ENCODE results near the gene LGI4.
A peak's percentile ranks its signal among the peaks of the same experiment; 100 is the strongest.

The LGI4 gene

GRCh38 chr19:35123573-35123972, 11.3 kb downstream of the LGI4 start:
- no peak for DNase-seq

DNA sequence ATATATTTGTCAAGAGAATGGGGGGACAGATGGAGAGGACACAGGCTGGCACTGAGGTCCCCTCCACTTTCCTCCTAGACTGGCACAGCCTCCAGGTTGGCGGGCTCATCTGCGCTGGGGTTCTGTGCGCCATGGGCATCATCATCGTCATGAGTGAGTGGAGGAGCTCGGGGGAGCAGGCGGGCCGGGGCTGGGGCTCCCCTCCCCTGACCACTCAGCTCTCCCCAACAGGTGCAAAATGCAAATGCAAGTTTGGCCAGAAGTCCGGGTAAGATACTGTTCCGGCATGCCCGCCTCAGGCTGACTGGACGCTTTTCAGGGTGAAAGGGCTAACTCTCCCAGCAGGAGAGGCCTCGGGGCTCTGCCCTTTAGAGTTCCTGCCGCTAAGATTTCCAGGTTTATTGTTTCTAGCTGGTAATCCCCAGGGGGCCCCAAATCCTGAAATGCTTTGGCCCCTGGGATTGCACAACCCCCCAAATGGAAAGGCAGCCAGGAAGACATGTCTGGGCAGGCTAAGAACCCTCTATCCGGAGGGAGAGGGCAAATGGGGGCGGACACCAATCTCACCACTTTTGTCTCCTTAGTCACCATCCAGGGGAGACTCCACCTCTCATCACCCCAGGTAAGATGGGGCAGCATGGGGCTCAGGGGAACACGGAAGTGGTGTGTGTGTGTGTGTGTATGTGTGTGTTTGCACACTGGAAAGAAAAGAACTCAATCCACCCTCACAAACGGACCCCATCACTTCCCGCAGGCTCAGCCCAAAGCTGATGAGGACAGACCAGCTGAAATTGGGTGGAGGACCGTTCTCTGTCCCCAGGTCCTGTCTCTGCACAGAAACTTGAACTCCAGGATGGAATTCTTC, 11.9 kb downstream of the LGI4 start:
- DNase-seq: no peak

GRCh38 chr19:35120898-35121297, 14.0 kb downstream of the LGI4 start:
- DNase-seq: no peak

- peak; percentile 37 for DNase-seq
These were observed 14.4 kb downstream of the LGI4 start for GRCh38 chr19:35120492-35120891.

- DNase-seq: no peak
These were observed 15.2 kb downstream of the LGI4 start for GRCh38 chr19:35119578-35120155.

- no peak for DNase-seq
These were observed 15.8 kb downstream of the LGI4 start for GRCh38 chr19:35119091-35119490.

DNA sequence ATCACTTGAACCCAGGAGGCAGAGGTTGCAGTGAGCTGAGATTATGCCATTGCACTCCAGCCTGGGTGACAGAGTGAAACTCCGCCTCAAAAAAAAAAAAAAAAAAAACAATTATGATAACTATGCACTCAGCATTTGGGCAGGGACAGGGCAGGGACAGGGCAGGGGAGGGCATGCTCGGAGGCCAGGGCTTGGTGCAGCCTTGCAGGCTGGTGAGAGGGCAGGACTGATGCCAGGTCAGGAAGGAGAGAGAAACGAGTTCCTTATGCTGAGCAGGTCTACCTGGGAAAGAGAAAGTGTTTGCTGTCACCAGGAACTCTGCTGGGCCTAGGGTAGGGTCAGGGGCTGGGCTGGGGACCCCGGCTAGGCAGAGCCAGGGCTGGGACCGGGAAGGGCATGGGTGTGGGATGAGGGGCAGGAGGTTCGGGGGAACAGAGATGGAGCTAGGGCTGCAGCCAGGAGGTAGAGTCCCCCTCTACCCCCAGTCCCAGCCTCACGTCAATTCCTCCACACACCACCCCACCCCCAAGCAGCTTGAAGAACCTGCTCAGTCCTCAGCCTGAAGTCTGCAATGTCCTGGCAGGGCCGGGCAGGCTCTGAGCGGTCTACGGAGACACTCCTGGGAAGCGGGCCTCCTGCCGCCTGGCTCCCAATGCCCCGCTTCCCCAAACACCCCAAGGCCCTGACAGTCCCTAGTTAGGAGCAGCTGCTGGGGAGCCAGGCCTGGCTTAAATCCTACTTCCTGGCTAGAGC, 16.4 kb downstream of the LGI4 start:
- no peak for DNase-seq

DNA sequence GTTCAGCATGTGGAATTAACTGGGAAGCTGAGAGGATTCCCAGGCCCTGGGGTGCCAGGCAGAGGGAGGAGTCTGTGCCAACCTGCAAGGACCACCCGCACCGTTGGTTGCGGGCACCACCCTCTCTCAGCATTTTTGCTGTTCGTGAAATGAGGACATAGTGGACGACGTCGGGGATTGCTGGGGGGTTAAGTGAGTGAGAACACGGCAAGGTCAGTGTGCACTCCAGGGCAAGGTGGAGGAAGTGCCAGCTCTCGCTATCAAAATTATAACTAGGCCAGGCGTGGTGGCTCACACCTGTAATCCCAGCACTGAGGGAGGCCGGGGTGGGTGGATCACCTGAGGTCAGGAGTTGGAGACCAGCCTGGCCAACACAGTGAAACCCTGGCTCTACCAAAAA, 17.1 kb downstream of the LGI4 start:
- DNase-seq: no peak

GRCh38 chr19:35117116-35117515, 17.7 kb downstream of the LGI4 start:
- DNase-seq: no peak

- no peak for DNase-seq
These were observed 18.6 kb downstream of the LGI4 start for GRCh38 chr19:35116072-35116801.

- no peak for DNase-seq
These were observed 19.5 kb downstream of the LGI4 start, which contains the start of gene FXYD3 for GRCh38 chr19:35115177-35115951. FXYD3 (plus strand) TSS chr19:35115823; CDS start chr19:35119377, 3,554 bp downstream.

- peak; percentile 57 for DNase-seq
These were observed 20.3 kb downstream of the LGI4 start for GRCh38 chr19:35114353-35115176.

DNA sequence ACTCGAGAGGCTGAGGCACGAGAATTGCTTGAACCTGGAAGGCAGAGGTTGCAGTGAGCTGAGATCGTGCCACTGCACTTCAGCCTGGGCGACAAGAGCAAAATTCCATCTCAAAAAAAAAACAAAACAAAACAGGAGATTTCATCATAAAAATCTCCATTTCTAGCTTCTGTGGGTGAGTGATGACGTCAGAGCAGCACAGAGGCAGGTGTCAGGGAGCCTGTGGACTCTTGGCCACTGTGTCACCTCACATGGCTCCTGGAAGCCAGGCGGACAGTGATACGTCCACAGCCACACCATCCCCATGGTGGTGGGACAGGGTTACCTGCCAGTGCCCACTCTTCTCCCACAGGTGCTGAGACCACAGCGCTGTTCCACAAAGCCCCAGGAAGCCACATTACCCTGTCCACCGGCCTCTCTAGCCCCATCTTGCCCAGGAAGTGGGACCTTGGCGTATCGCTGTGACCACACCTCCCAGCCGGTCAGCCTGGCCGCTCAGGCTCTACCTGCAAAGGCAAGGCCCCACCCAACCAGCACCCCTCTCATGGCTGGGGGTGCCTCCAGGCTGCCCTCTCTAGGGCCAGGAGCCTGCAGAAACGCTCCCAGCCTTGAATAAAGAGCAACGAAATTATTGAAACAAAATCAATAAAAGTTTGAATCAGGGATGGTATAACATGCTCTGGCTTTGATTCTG, 21.7 kb downstream of the LGI4 start:
- no peak for DNase-seq

DNA sequence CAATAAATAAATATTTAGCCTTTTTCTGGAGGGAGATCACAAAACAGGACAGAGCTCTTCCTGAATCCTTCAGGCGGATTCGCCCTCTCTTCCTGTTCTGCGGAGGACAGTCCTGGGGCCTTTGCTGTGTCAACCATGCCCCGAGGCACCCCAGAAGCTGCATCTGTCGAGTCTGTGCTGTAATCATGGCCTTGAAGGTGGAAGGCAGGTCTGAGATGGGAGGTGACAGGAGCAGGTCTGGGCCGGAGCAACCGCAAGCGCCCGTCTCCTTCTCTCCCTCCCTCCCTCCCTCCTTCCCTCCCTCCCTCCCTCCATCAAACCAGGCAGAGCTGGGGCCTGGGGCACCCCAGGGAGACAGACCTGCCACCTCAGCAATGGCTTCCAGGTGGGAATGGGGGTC, 23.9 kb downstream of the LGI4 start:
- DNase-seq: no peak

DNA sequence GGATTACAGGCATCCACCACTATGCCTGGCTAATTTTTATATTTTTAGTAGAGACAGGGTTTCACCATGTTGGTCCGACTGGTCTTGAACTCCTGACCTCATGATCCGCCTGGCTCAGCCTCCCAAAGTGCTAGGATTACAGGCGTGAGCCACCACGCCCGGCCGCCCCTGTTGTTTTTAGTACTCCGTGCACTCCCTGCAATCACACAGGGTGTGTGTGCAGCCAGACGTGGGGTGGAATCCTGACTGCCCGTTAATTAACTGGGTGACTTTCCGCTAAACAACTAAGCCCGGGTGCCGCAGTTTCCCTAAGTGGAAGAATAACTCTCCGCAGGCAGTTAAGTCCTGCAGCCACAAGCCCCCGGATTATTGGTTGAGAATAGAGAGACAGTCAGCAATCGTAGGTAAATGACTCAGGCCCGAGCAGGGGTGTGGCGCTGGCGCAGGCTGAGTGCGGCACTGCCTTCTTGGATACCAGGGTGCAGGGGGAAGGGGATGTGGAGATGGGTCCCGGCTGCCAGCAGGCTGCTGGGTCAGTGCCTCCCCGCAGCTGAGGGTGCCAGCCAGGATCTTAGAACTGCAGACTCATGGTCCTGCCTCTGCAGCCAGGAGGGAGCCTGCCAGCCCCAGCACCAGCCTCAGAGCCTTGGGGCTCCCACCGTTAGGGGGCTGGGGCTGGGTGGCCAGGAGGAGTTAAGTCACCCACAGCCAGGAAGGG, 25.3 kb downstream of the LGI4 start:
- no peak for DNase-seq

GRCh38 chr19:35108730-35109129, 26.1 kb downstream of the LGI4 start:
- DNase-seq: no peak

- no peak for DNase-seq
These were observed 27.3 kb downstream of the LGI4 start for GRCh38 chr19:35107545-35107944.

DNA sequence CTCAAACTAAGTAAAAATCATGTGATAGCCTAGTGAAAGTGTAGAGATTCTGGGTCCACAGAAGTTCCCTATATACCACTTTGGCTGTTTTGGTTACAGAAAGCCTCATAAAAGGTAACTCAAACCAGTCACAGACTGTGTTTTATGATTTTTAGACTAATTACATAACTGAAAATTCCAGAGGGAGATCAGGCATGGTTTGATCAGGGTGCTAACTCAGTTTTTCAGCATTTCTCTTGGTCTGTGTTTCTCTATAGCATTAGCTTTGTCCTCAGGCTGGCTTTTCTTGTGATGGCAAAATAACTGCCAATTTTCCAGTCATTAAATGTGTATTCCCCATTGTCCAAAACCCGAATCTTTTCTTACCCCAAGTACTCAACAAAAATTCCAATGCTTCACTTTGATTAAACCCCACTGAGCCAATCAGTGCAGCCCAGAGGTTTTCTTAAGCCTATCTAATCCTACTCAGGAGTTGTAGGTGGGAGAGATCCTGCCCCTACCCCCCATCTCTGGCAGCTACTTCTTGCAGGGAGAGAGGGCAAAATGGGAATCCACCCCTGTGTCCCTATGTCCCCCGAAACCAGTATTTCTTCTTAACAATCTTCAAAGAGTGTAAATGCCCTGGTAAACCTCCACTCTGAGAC, 27.8 kb downstream of the LGI4 start:
- no peak for DNase-seq

DNA sequence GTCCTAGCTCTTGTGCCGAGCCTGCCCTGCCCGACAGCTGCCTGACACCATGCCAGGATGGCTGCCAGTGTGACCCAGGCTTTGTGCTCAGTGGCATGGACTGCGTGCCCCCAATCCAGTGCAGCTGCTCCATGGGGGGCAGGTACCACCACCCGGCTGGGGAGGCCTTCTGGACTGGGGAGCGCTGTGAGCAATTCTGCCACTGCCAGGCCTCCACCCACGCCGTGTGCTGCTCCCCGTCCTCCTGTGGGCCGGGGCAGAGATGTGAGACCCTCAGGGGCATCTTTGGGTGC, 28.6 kb downstream of the LGI4 start:
- no peak for DNase-seq

Data from CD4-positive, alpha-beta T cell treated with Interferon gamma for 1 hour (primary cell).